Astrocyte (in vitro differentiated cells and primary cell): ENCODE results near the gene FUOM. TPM values are rescaled to one million over a fixed set of nuclear protein-coding genes. Genes with fewer than 3 reads are reported as not detected.

Experiments
- DNase-seq: peaks from one replicate; pipeline ENCODE4 v3.0.0-alpha.2; 2010; ENCODE audit warnings: low read depth
- FAIRE-seq: peaks from 2 replicates; lab custom pipeline; 2011; peaks lifted over from hg19 to GRCh38; lab: Jason Lieb, UNC
- H2AFZ ChIP-seq: 2 replicates; pipeline ENCODE4 v1.6.0; 2012; ENCODE audit warnings: low read depth, low read length, inconsistent platforms
- H3K27ac ChIP-seq: 2 replicates; pipeline ENCODE4 v1.5.1; 2011; ENCODE audit warnings: low read depth, low read length, inconsistent platforms
- H3K27me3 ChIP-seq: 2 replicates; pipeline ENCODE4 v1.6.0; 2011; ENCODE audit warnings: low read length, inconsistent platforms; ENCODE audit not compliant: insufficient read depth
- H3K36me3 ChIP-seq: 2 replicates; pipeline ENCODE4 v1.5.1; 2011; ENCODE audit warnings: low read length, inconsistent platforms; ENCODE audit not compliant: insufficient read depth
- H3K4me1 ChIP-seq: 2 replicates; pipeline ENCODE4 v1.5.1; 2011; ENCODE audit warnings: low read length, inconsistent platforms; ENCODE audit not compliant: insufficient read depth
- H3K4me2 ChIP-seq: 2 replicates; pipeline ENCODE4 v1.6.0; 2012; ENCODE audit warnings: low read length, inconsistent platforms
- H3K4me3 ChIP-seq: 2 replicates; pipeline ENCODE4 v1.5.1; 2011; ENCODE audit warnings: low read depth, mild to moderate bottlenecking, low read length, inconsistent platforms; ENCODE audit not compliant: insufficient read depth
- H3K79me2 ChIP-seq: 2 replicates; pipeline ENCODE4 v1.6.0; 2012; ENCODE audit warnings: mild to moderate bottlenecking, low read length, inconsistent platforms; ENCODE audit not compliant: insufficient read depth
- H3K9ac ChIP-seq: 2 replicates; pipeline ENCODE4 v1.6.0; 2012; ENCODE audit warnings: mild to moderate bottlenecking, low read length, inconsistent platforms
- H3K9me3 ChIP-seq: 2 replicates; pipeline ENCODE4 v1.5.1; 2012; ENCODE audit warnings: low read depth, mild to moderate bottlenecking, low read length, inconsistent platforms; ENCODE audit not compliant: insufficient read depth
- H4K20me1 ChIP-seq: 2 replicates; pipeline ENCODE4 v1.6.0; 2012; ENCODE audit warnings: low read length, inconsistent platforms; ENCODE audit not compliant: insufficient read depth
- H3K27ac Mint-ChIP-seq: one replicate; pipeline ENCODE4 v1.8.0; 2021; ENCODE audit warnings: mild to moderate bottlenecking, mixed read lengths; ENCODE audit not compliant: unreplicated experiment
- H3K27me3 Mint-ChIP-seq: one replicate; pipeline ENCODE4 v1.8.0; 2021; ENCODE audit warnings: low read depth, mixed read lengths; ENCODE audit not compliant: unreplicated experiment
- H3K36me3 Mint-ChIP-seq: one replicate; pipeline ENCODE4 v1.8.0; 2021; ENCODE audit warnings: low read depth, mixed read lengths; ENCODE audit not compliant: unreplicated experiment
- H3K4me1 Mint-ChIP-seq: one replicate; pipeline ENCODE4 v1.8.0; 2021; ENCODE audit warnings: low read depth, mixed read lengths; ENCODE audit not compliant: unreplicated experiment
- H3K4me3 Mint-ChIP-seq: one replicate; pipeline ENCODE4 v1.8.0; 2021; ENCODE audit warnings: mild to moderate bottlenecking, moderate library complexity, mixed read lengths; ENCODE audit not compliant: unreplicated experiment
- H3K9me3 Mint-ChIP-seq: one replicate; pipeline ENCODE4 v1.8.0; 2021; ENCODE audit warnings: mild to moderate bottlenecking, mixed read lengths; ENCODE audit not compliant: unreplicated experiment
- CTCF ChIP-seq: IDR thresholded peaks from 2 replicates; pipeline ENCODE4 v1.5.1; 2011; ENCODE audit warnings: low read depth, mild to moderate bottlenecking, inconsistent platforms, low read length, moderate library complexity; ENCODE audit not compliant: insufficient read depth
- EZH2 ChIP-seq: IDR thresholded peaks from 2 replicates; pipeline ENCODE4 v1.6.1; 2012; ENCODE audit warnings: mild to moderate bottlenecking, low read length, inconsistent platforms; ENCODE audit not compliant: insufficient read depth
- total RNA-seq: library from RNA; stranded (reverse); gene quantifications from 2 replicates; pipeline ENCODE4 v1.2.1, GENCODE V29; 2021

The FUOM gene
- total RNA-seq, 1 donor from 2014 or later, result 28.8 TPM

- Mint-ChIP-seq H3K4me1 (peaks cover 5% of the 10 kb centered on the region), H3K27me3 (peaks cover 18% of the 10 kb centered on the region), H3K36me3 (peaks cover 1% of the 10 kb centered on the region), H3K4me3 (no peak overlapping the region), H3K9me3 (no peaks in the 10 kb centered on the region), H3K27ac (no peak overlapping the region)
- Histone ChIP-seq H3K4me2 (no peak overlapping the region), H3K9me3 (no peaks in the 10 kb centered on the region), H3K9ac (no peak overlapping the region), H3K79me2 (no peaks in the 10 kb centered on the region), H4K20me1 (no peaks in the 10 kb centered on the region), H3K27ac (no peak overlapping the region), H3K27me3 (peaks cover 20% of the 10 kb centered on the region), H3K4me3 (no peak overlapping the region), H2AFZ (no peak overlapping the region), H3K4me1 (peaks cover 10% of the 10 kb centered on the region), H3K36me3 (no peaks in the 10 kb centered on the region)
- TF ChIP-seq CTCF (no peak), EZH2 (no peak)
- no peak for DNase-seq
- FAIRE-seq, result no peak
Measured at GRCh38 chr10:133338080-133339071, 19.4 kb downstream of the FUOM start.

GRCh38 chr10:133337370-133337725 lies 20.5 kb downstream of the FUOM start:
- Histone ChIP-seq H3K27me3 (peaks cover 23% of the 10 kb centered on the region), H3K27ac (no peak overlapping the region), H3K9me3 (no peaks in the 10 kb centered on the region), H3K4me1 (peaks cover 10% of the 10 kb centered on the region), H2AFZ (no peak overlapping the region), H3K4me2 (no peak overlapping the region), H4K20me1 (no peaks in the 10 kb centered on the region), H3K36me3 (no peaks in the 10 kb centered on the region), H3K79me2 (no peaks in the 10 kb centered on the region), H3K9ac (no peak overlapping the region), H3K4me3 (no peak overlapping the region)
- peaks cover 27% of the 10 kb centered on the region for H3K27me3 Mint-ChIP-seq
- H3K4me1 Mint-ChIP-seq, result no peaks in the 10 kb centered on the region
- H3K9me3 Mint-ChIP-seq, result peaks cover 4% of the 10 kb centered on the region
- peaks cover 2% of the 10 kb centered on the region for H3K36me3 Mint-ChIP-seq
- no peak overlapping the region for H3K27ac Mint-ChIP-seq
- DNase-seq (no peak), FAIRE-seq (no peak)
- H3K4me3 Mint-ChIP-seq, result no peak overlapping the region
- TF ChIP-seq CTCF (no peak), EZH2 (no peak)
